Karpas-422 (cell line): ENCODE data around the gene COLEC12. TPM values are rescaled to one million over a fixed set of nuclear protein-coding genes. Genes with fewer than 3 reads are reported as not detected.

Source experiments
- DNase-seq: peaks from one replicate; pipeline ENCODE4 v3.0.0-alpha.2; 2015
- H2AFZ ChIP-seq: fragments of 200-600 bp; sonication (generic); 2 replicates; pipeline ENCODE4 v1.6.1; 2014; ENCODE audit warnings: antibody characterized with exemption, low read length, mixed read lengths
- H3K27ac ChIP-seq: fragments of 200-600 bp; sonication (generic); 2 replicates; pipeline ENCODE4 v1.5.1; 2014; ENCODE audit warnings: mild to moderate bottlenecking, low read length, moderate library complexity
- H3K27me3 ChIP-seq: fragments of 200-600 bp; sonication (generic); 2 replicates; pipeline ENCODE4 v1.6.1; 2014; ENCODE audit warnings: low read length, mixed read lengths
- H3K36me3 ChIP-seq: fragments of 200-600 bp; sonication (generic); 2 replicates; pipeline ENCODE4 v1.6.1; 2014; ENCODE audit warnings: low read length, mixed read lengths; ENCODE audit not compliant: insufficient read depth
- H3K4me1 ChIP-seq: fragments of 200-600 bp; sonication (generic); 2 replicates; pipeline ENCODE4 v1.6.1; 2014; ENCODE audit warnings: mild to moderate bottlenecking, low read length, mixed read lengths
- H3K4me2 ChIP-seq: fragments of 200-600 bp; sonication (generic); 2 replicates; pipeline ENCODE4 v1.6.1; 2014; ENCODE audit warnings: low read length, low read depth, mild to moderate bottlenecking; ENCODE audit not compliant: poor library complexity, severe bottlenecking
- H3K4me3 ChIP-seq: fragments of 200-600 bp; sonication (generic); 2 replicates; pipeline ENCODE4 v1.5.1; 2014; ENCODE audit warnings: mild to moderate bottlenecking, antibody characterized with exemption, low read length, mixed read lengths
- H3K79me2 ChIP-seq: fragments of 200-600 bp; sonication (generic); 2 replicates; pipeline ENCODE4 v1.6.1; 2014; ENCODE audit warnings: mild to moderate bottlenecking, low read length, mixed read lengths
- H3K9ac ChIP-seq: fragments of 200-600 bp; sonication (generic); 2 replicates; pipeline ENCODE4 v1.6.0; 2014; ENCODE audit warnings: low read length
- H3K9me2 ChIP-seq: fragments of 200-600 bp; sonication (generic), shearing (Covaris generic); replicated peaks from 2 replicates; pipeline ENCODE4 v1.6.0; 2014; ENCODE audit warnings: mild to moderate bottlenecking, low read length, moderate library complexity; ENCODE audit not compliant: insufficient read depth
- H3K9me3 ChIP-seq: fragments of 300-700, 200-600 bp; sonication (generic); 2 replicates; pipeline ENCODE4 v1.6.1; 2014; ENCODE audit warnings: low read length, mixed read lengths
- H4K20me1 ChIP-seq: fragments of 200-600 bp; sonication (generic); 2 replicates; pipeline ENCODE4 v1.6.1; 2014; ENCODE audit warnings: mild to moderate bottlenecking, antibody characterized with exemption, low read length, low read depth; ENCODE audit not compliant: insufficient read depth
- total RNA-seq: library from RNA; depleted of rRNA; stranded (reverse); fragments of >200 nt; shearing (Covaris generic); gene quantifications from 2 replicates; pipeline ENCODE4 v1.2.3, GENCODE V29; 2014; ENCODE audit warnings: low replicate concordance; rRNA removed

Gene COLEC12
- not detected in 2 replicates for total RNA-seq

GRCh38 chr18:500632-501405 lies at the start of gene COLEC12:
TSS of gene COLEC12 (minus strand) at chr18:500701. CDS start at chr18:500514, 187 bp downstream.
- H4K20me1 ChIP-seq, result no peaks in the 10 kb centered on the region

GRCh38 chr18:549967-550366 lies 49.5 kb upstream of the COLEC12 start:
- no peak overlapping the region for H2AFZ ChIP-seq
- no peaks in the 10 kb centered on the region for H4K20me1 ChIP-seq
- H3K4me2 ChIP-seq, result no peak overlapping the region
- H3K9me3 ChIP-seq, result no peaks in the 10 kb centered on the region
- no peak overlapping the region for H3K27ac ChIP-seq
- no peaks in the 10 kb centered on the region for H3K79me2 ChIP-seq
- no peaks in the 10 kb centered on the region for H3K27me3 ChIP-seq
- no peaks in the 10 kb centered on the region for H3K4me1 ChIP-seq
- H3K4me3 ChIP-seq, result no peak overlapping the region
- H3K9ac ChIP-seq, result no peak overlapping the region
- H3K9me2 ChIP-seq, result no peaks in the 10 kb centered on the region
- no peak for DNase-seq
- H3K36me3 ChIP-seq, result no peaks in the 10 kb centered on the region

More at GRCh38 chr18:500632-501405, at the start of gene COLEC12:
- H3K4me3 ChIP-seq, result no peak within 1 kb of the TSS
- peaks cover 6% of the 10 kb centered on the region; the same call in 1 of the 2 replicates for H3K4me1 ChIP-seq
- no peak for DNase-seq
- no peaks in the 10 kb centered on the region for H3K36me3 ChIP-seq
- no peaks in the 10 kb centered on the region for H3K79me2 ChIP-seq
- no peaks in the 10 kb centered on the region for H3K9me2 ChIP-seq
- H3K27me3 ChIP-seq, result no peaks in the 10 kb centered on the region
- H3K9ac ChIP-seq, result no peak within 1 kb of the TSS
- H2AFZ ChIP-seq, result no peak within 1 kb of the TSS
- no peak within 1 kb of the TSS for H3K27ac ChIP-seq
- no peak within 1 kb of the TSS for H3K4me2 ChIP-seq
- H3K9me3 ChIP-seq, result no peaks in the 10 kb centered on the region

DNA sequence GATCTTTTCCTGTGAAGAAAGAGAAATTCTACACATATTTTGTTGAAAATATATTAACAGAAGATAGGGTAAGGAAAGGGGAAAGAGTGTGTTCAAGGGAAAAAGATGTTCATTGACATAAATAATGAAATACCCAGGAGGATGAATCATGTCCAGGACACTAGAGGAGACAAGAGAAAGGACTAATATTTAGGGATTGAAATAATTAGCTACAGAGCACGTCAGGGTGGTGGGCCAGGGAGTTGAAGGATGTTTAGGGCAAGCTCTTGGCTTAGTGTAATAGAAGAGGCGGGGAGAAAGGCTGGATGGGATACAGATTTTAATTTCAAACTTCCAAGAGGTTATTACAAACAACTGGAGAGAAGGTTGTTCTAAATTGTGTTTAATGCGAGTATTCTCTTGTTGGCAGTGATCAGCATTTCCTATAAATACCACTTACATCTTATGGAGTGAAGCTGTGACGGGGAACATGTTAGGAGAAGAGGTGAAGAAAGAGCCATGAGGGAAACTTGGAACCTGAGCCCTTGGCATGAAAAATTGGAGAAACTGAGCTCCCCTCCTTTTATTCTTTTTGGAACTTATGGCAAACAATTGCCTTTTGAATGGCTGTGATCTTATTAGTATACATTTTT lies 43.1 kb upstream of the COLEC12 start:
- no peak overlapping the region for H3K27ac ChIP-seq
- no peaks in the 10 kb centered on the region for H4K20me1 ChIP-seq
- no peaks in the 10 kb centered on the region for H3K27me3 ChIP-seq
- H3K4me1 ChIP-seq, result no peaks in the 10 kb centered on the region
- no peaks in the 10 kb centered on the region for H3K36me3 ChIP-seq
- no peak overlapping the region for H3K9ac ChIP-seq
- no peaks in the 10 kb centered on the region for H3K79me2 ChIP-seq
- no peaks in the 10 kb centered on the region for H3K9me3 ChIP-seq
- no peak overlapping the region for H3K4me2 ChIP-seq
- H3K9me2 ChIP-seq, result no peaks in the 10 kb centered on the region
- H2AFZ ChIP-seq, result no peak overlapping the region
- no peak for DNase-seq
- no peak overlapping the region for H3K4me3 ChIP-seq

DNA sequence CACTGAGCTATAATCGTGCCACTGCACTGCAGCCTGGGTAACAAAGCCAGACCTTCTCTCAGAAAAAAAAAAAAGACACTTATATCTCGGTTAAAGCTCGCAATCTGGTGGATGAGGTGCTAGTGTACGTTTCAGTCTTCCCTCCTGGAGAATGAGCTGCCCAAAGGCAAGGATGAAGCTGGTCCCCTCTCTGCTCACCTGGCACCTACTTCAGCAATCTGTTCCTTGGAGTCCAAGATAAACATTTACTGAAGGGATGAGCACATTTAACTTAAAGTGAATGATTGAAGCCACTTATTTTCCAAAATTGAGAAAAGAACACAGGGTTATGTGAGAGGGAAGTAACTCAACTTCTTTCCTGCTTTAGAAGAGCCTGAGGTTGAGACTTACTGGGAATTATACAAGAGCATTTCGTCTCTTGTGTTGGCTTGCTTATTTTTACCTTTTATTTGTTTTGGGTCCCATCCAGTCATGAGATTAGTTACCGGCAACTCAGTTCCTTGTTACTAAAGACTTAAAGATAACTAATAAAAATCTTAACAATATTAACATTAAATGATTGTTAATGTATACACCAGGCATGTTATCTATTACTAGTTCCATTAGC lies 33.6 kb upstream of the COLEC12 start:
- Histone ChIP-seq H3K9ac (no peak overlapping the region), H3K4me1 (no peaks in the 10 kb centered on the region), H4K20me1 (no peaks in the 10 kb centered on the region), H2AFZ (no peak overlapping the region), H3K9me2 (no peaks in the 10 kb centered on the region), H3K9me3 (no peaks in the 10 kb centered on the region), H3K4me3 (no peak overlapping the region), H3K36me3 (no peaks in the 10 kb centered on the region), H3K79me2 (no peaks in the 10 kb centered on the region), H3K27me3 (no peaks in the 10 kb centered on the region), H3K27ac (no peak overlapping the region), H3K4me2 (no peak overlapping the region)
- DNase-seq, result no peak

DNA sequence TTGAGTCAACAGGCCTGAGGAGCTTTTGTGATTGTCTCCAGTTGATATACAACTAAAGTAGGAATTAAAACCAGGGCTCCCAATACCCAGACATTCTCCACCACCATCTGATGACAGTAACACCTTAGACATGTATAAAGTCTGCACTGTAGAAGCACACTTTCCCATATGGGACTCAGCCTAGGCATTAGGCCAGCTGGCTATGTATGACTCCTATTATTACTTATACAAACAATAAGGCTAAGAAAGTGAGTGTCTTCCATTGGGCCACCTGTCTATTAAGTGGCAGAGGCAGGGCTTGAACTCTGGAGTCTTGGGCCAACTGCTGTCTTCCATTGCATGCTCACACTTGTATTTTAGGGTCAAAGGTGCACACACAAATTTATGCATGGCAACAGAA lies 32.1 kb upstream of the COLEC12 start:
- no peak overlapping the region for H3K4me2 ChIP-seq
- no peak overlapping the region for H3K4me3 ChIP-seq
- no peaks in the 10 kb centered on the region for H3K9me2 ChIP-seq
- H3K27me3 ChIP-seq, result no peaks in the 10 kb centered on the region
- H3K4me1 ChIP-seq, result no peaks in the 10 kb centered on the region
- no peak overlapping the region for H3K9ac ChIP-seq
- no peak for DNase-seq
- H2AFZ ChIP-seq, result no peak overlapping the region
- no peaks in the 10 kb centered on the region for H3K9me3 ChIP-seq
- no peak overlapping the region for H3K27ac ChIP-seq
- H4K20me1 ChIP-seq, result no peaks in the 10 kb centered on the region
- no peaks in the 10 kb centered on the region for H3K36me3 ChIP-seq
- no peaks in the 10 kb centered on the region for H3K79me2 ChIP-seq

GRCh38 chr18:532018-532417 lies 31.5 kb upstream of the COLEC12 start:
- H2AFZ ChIP-seq, result no peak overlapping the region
- no peak overlapping the region for H3K27ac ChIP-seq
- no peaks in the 10 kb centered on the region for H3K4me1 ChIP-seq
- no peaks in the 10 kb centered on the region for H3K36me3 ChIP-seq
- no peak overlapping the region for H3K4me2 ChIP-seq
- H3K9ac ChIP-seq, result no peak overlapping the region
- no peaks in the 10 kb centered on the region for H3K79me2 ChIP-seq
- no peak overlapping the region for H3K4me3 ChIP-seq
- H3K9me3 ChIP-seq, result no peaks in the 10 kb centered on the region
- no peak for DNase-seq
- no peaks in the 10 kb centered on the region for H3K27me3 ChIP-seq
- H3K9me2 ChIP-seq, result no peaks in the 10 kb centered on the region
- H4K20me1 ChIP-seq, result no peaks in the 10 kb centered on the region

DNA sequence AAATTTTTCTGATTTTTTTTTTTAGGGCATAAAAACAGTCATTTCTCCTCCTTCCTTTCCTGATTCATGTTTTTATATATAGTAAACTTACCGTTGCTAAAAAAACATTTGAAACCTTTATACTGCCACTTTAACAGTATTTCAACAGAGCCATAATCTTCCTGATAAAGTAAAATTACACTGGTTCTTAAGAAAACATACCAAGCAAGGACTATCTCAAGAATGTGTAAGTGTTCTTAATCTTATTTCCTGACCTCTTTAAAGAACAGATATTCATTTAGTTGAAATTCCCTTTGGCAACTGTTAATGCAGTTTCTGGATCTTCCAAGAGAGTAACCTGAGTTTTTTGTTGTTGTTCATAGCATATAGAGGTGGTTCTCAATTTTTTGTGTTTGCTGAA lies 26.6 kb upstream of the COLEC12 start:
- Histone ChIP-seq H3K27ac (no peak overlapping the region), H3K36me3 (no peaks in the 10 kb centered on the region), H3K9me2 (no peaks in the 10 kb centered on the region), H2AFZ (no peak overlapping the region), H3K79me2 (no peaks in the 10 kb centered on the region), H4K20me1 (no peaks in the 10 kb centered on the region), H3K4me2 (no peak overlapping the region), H3K9ac (no peak overlapping the region), H3K9me3 (no peaks in the 10 kb centered on the region), H3K27me3 (no peaks in the 10 kb centered on the region), H3K4me3 (no peak overlapping the region), H3K4me1 (no peaks in the 10 kb centered on the region)
- DNase-seq, result no peak

- no peaks in the 10 kb centered on the region for H3K79me2 ChIP-seq
- H3K9me2 ChIP-seq, result no peaks in the 10 kb centered on the region
- H3K9ac ChIP-seq, result no peak overlapping the region
- H3K27me3 ChIP-seq, result no peaks in the 10 kb centered on the region
- H2AFZ ChIP-seq, result no peak overlapping the region
- no peak overlapping the region for H3K27ac ChIP-seq
- H3K4me2 ChIP-seq, result no peak overlapping the region
- no peak overlapping the region for H3K4me3 ChIP-seq
- no peak for DNase-seq
- H4K20me1 ChIP-seq, result no peaks in the 10 kb centered on the region
- H3K9me3 ChIP-seq, result no peaks in the 10 kb centered on the region
- H3K36me3 ChIP-seq, result no peaks in the 10 kb centered on the region
- no peaks in the 10 kb centered on the region for H3K4me1 ChIP-seq
Measured at GRCh38 chr18:526681-527080, 26.2 kb upstream of the COLEC12 start.
